Measurements from ENCODE around the gene AK4. TPM values are rescaled to one million over a fixed set of nuclear protein-coding genes. Genes with fewer than 3 reads are reported as not detected.

AK4 gene
- total and polyA plus RNA-seq, 2 of the 8 experiments (the other 6 are each of a cell fraction or from before 2014, with no cell fraction given): 64.5 to 175 TPM

DNA sequence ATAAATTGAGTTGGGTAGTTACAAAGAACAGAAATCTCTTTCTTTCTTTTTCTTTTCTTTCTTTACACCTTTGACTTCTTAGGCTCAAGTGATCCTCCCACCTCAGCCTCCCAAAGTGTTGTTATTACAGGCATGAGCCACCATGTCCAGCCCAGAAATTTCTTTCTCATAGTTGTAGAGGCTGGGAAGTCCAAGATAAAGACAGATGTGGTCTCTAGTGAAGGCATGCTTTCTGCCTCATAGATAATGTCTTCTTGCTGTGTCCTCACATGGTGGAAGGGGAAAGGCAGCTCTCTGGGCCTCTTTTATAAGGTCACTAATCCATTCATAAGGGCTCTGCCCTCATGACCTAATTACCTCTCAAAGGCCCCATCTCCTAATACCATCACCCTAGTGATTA, 97.3 kb downstream of the AK4 start:
- no peaks in the 10 kb centered on the region for H3K9me3 ChIP-seq (ENCODE audit: insufficient read depth in 2 of 2, low read depth in 1 of 2, low read length in 1 of 2)
- ChIA-PET POLR2A (ENCODE audit: partially characterized antibody) (no interaction called here), CTCF (ENCODE audit: partially characterized antibody) (interaction anchor here (4.3 kb wide), 1 partner anchor 9 kb away, joined by 33 read pairs; no protein-coding TSS in a partner anchor)
- FAIRE-seq (no peak), DNase-seq (ENCODE audit: low read depth in 1 of 2, low spot score in 2 of 2) (no peak)
- no peak overlapping the region for H3K4me3 ChIP-seq (ENCODE audit: extremely low read depth in 1 of 4, insufficient read depth in 2 of 4, low read depth in 3 of 4, low read length in 4 of 4)
- no peak overlapping the region for H3K23ac ChIP-seq (ENCODE audit: insufficient read length)
- H3K4me2 ChIP-seq (ENCODE audit: insufficient read depth in 1 of 2, low read depth in 2 of 2, low read length in 2 of 2): no peak overlapping the region
- H3K4ac ChIP-seq (replicated peaks; ENCODE audit: insufficient read length, low read depth, low read length): no peak overlapping the region
- no peaks in the 10 kb centered on the region for H3K36me3 ChIP-seq (ENCODE audit: control insufficient read depth in 2 of 4, insufficient read depth in 4 of 4, low read length in 3 of 4)
- H3K9ac ChIP-seq (replicated peaks in 1 of 4; ENCODE audit: extremely low read depth in 1 of 4, low read depth in 3 of 4, low read length in 3 of 4): no peak overlapping the region
- no peak overlapping the region for H4K8ac ChIP-seq (ENCODE audit: extremely low read depth, insufficient read depth, low read length)
- no peaks in the 10 kb centered on the region for H3K79me2 ChIP-seq (ENCODE audit: control insufficient read depth in 1 of 2, insufficient read depth in 2 of 2, low read length in 2 of 2)
- no peak overlapping the region for H3K18ac ChIP-seq (ENCODE audit: extremely low read depth, low read length)
- TF ChIP-seq, protein P1, sequence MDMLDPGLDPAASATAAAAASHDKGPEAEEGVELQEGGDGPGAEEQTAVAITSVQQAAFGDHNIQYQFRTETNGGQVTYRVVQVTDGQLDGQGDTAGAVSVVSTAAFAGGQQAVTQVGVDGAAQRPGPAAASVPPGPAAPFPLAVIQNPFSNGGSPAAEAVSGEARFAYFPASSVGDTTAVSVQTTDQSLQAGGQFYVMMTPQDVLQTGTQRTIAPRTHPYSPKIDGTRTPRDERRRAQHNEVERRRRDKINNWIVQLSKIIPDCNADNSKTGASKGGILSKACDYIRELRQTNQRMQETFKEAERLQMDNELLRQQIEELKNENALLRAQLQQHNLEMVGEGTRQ (IDR thresholded peaks at IDR 0.05; ENCODE audit: low read length): no peak
- TF ChIP-seq POU5F1 (IDR thresholded peaks at IDR 0.05; ENCODE audit: low read depth, low read length): no peak
- no peaks in the 10 kb centered on the region for H3K79me1 ChIP-seq (ENCODE audit: low read depth, low read length)
- H3K56ac ChIP-seq (replicated peaks; ENCODE audit: insufficient read length, low read depth, low read length): no peak overlapping the region
- no peaks in the 10 kb centered on the region for H3K4me1 ChIP-seq (replicated peaks in 1 of 4; ENCODE audit: control insufficient read depth in 3 of 4, insufficient read depth in 4 of 4, low read length in 3 of 4)
- H3K27me3 ChIP-seq (replicated peaks in 1 of 4; ENCODE audit: control insufficient read depth in 3 of 4, extremely low read depth in 1 of 4, insufficient read depth in 3 of 4, low read length in 3 of 4): no peaks in the 10 kb centered on the region
- no peak overlapping the region for H4K91ac ChIP-seq (replicated peaks; ENCODE audit: insufficient read length, low read length)
- no peaks in the 10 kb centered on the region for H4K20me1 ChIP-seq (replicated peaks in 1 of 2; ENCODE audit: control insufficient read depth in 1 of 2, insufficient read depth in 2 of 2, low read length in 2 of 2)
- H2BK120ac ChIP-seq (replicated peaks; ENCODE audit: low read depth, low read length): no peak overlapping the region
- no peaks in the 10 kb centered on the region for H3K23me2 ChIP-seq (ENCODE audit: low read depth, low read length)
- no peak overlapping the region for H2BK12ac ChIP-seq (ENCODE audit: low read depth, low read length)
- H2BK20ac ChIP-seq (ENCODE audit: low read length): no peak overlapping the region
- H2BK5ac ChIP-seq (ENCODE audit: low read depth, low read length): no peak overlapping the region
- no peak overlapping the region for H4K5ac ChIP-seq (ENCODE audit: insufficient read length, low read depth, low read length)
- H3K14ac ChIP-seq (ENCODE audit: insufficient read length): no peak overlapping the region
- H2AFZ ChIP-seq (ENCODE audit: low read length): no peak overlapping the region
- no peak overlapping the region for H3K27ac ChIP-seq (ENCODE audit: low read depth, low read length)
- H2BK15ac ChIP-seq (ENCODE audit: low read length): no peak overlapping the region
- no peak overlapping the region for H2AK5ac ChIP-seq (ENCODE audit: low read depth, low read length)

Measured in H1 (cell line).